ENCODE data around the gene TXNRD2.

DNA sequence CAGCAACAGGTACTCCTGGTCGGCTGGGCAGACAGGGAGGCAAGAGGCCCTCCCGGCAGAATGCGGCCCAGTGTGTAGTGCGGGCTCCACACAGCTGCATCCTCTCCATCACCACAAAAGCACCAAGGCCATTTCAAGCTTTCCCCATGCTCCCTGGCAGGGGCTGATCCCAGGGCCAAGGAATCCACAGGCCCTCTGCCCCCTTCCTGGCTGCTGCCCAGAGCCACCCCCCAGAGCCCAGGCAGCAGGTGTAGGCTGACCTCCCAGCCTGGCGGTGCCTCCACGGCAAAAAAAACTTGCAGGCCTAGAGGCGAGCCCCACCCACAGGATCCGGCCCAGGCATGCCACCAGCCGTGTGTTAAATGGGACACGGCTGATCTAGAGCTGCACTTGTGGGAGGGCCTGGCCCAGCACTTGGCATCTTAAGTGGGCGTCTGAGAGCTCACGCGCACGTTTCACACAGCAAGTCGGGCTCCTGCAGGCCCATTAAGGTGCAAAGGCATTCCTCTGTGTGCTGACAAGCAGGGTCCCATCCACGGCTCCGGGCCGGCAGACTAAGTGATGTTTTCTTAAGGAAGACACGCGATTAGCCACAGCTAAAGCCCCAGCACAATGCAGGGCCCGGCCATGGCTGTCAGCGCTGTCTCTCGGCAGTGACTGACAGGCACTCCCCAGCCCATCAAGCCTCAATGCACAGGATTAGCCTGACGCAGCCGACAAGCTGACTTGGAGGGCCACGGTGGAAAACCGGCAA is 67.1 kb downstream of the TXNRD2 start:
- TF ChIP-seq, protein P1, sequence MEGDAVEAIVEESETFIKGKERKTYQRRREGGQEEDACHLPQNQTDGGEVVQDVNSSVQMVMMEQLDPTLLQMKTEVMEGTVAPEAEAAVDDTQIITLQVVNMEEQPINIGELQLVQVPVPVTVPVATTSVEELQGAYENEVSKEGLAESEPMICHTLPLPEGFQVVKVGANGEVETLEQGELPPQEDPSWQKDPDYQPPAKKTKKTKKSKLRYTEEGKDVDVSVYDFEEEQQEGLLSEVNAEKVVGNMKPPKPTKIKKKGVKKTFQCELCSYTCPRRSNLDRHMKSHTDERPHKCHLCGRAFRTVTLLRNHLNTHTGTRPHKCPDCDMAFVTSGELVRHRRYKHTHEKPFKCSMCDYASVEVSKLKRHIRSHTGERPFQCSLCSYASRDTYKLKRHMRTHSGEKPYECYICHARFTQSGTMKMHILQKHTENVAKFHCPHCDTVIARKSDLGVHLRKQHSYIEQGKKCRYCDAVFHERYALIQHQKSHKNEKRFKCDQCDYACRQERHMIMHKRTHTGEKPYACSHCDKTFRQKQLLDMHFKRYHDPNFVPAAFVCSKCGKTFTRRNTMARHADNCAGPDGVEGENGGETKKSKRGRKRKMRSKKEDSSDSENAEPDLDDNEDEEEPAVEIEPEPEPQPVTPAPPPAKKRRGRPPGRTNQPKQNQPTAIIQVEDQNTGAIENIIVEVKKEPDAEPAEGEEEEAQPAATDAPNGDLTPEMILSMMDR (IDR thresholded peaks at IDR 0.05): no peak
- TF ChIP-seq EZH2phosphoT487 (IDR thresholded peaks at IDR 0.05) (no peak), EZH2 (IDR thresholded peaks at IDR 0.05) (no peak)
